SHP77 (cell line): ENCODE data around the gene TEF.
"Not testable (repeated sequence)": the region's sequence is repeated elsewhere in the genome, so short reads cannot be mapped to it uniquely, and the experiment has no call there.

Experiments used
- DNase-seq, 2 experiments: peaks; one replicate each; lab custom pipeline; 2025; lab: John Stamatoyannopoulos, UW

Gene TEF

GRCh38 chr22:41382098-41382578, 396 bp downstream of the TEF start:
- DNase-seq: peak; percentile 41 to 57

GRCh38 chr22:41382610-41383009, 868 bp downstream of the TEF start:
- DNase-seq: no peak

GRCh38 chr22:41383085-41383484, 1.3 kb downstream of the TEF start:
- peak in 1 of 2 experiments; percentile 17 for DNase-seq

- DNase-seq: no peak
Observed at GRCh38 chr22:41384128-41384527, 2.4 kb downstream of the TEF start.

- no peak for DNase-seq
Observed at GRCh38 chr22:41387341-41387740, 5.6 kb downstream of the TEF start.

- no peak for DNase-seq
Observed at GRCh38 chr22:41394012-41394356, 12.2 kb downstream of the TEF start.

- no peak for DNase-seq
Observed at GRCh38 chr22:41395531-41396240, 13.9 kb downstream of the TEF start.

GRCh38 chr22:41397143-41397811, 15.5 kb downstream of the TEF start:
- no peak for DNase-seq

- no peak for DNase-seq
Observed at GRCh38 chr22:41398921-41399320, 17.2 kb downstream of the TEF start.

GRCh38 chr22:41401781-41402648, 20.3 kb downstream of the TEF start:
- DNase-seq: peak; percentile 72 to 87

GRCh38 chr22:41402851-41403250, 21.1 kb downstream of the TEF start:
- DNase-seq: not testable (repeated sequence)

GRCh38 chr22:41403532-41404318, 22.0 kb downstream of the TEF start:
- DNase-seq: peak; percentile 78 to 90

GRCh38 chr22:41405588-41405987, 23.8 kb downstream of the TEF start:
- DNase-seq: no peak

- DNase-seq: no peak
Observed at GRCh38 chr22:41406410-41406809, 24.7 kb downstream of the TEF start.

GRCh38 chr22:41407433-41407832, 25.7 kb downstream of the TEF start:
- no peak for DNase-seq

- DNase-seq: no peak
Observed at GRCh38 chr22:41408665-41409064, 26.9 kb downstream of the TEF start.

GRCh38 chr22:41410311-41410751, 28.6 kb downstream of the TEF start:
- DNase-seq: no peak

- DNase-seq: no peak
Observed at GRCh38 chr22:41411021-41411851, 29.5 kb downstream of the TEF start.

- DNase-seq: no peak
Observed at GRCh38 chr22:41415554-41415953, 33.8 kb downstream of the TEF start.

- DNase-seq: no peak
Observed at GRCh38 chr22:41417622-41418390, 36.1 kb downstream of the TEF start.
